IMR-90 (cell line): Measurements from ENCODE around the gene LECT2. TPM values are rescaled to one million over a fixed set of nuclear protein-coding genes. Genes with fewer than 3 reads are reported as not detected.

ENCODE experiments used
- ATAC-seq: fragments of 200-7000 bp; cut with Tn5 transposase; 2 replicates; pipeline ENCODE4 v1.9.1; 2020; ENCODE audit warnings: low read depth, mild to moderate bottlenecking, moderate library complexity
- BruUV-seq: library from RNA; stranded (reverse); fragments of 400-500 nt; replicated peaks from 2 replicates; lab custom pipeline; 2021; lab: Mats Ljungman, UMichigan
- CTCF ChIA-PET: fragments of 300-600 bp; formaldehyde crosslinking; extraction: SDS; loops from one replicate; lab custom pipeline; 2021; ENCODE audit warnings: antibody characterized with exemption; lab: Yijun Ruan, JAX
- POLR2A ChIA-PET: fragments of 300-600 bp; sonication (Branson Sonifier 250); formaldehyde crosslinking; loops from one replicate; lab custom pipeline; 2022; ENCODE audit warnings: antibody characterized with exemption; ENCODE audit not compliant: unreplicated experiment; lab: Charles Lee
- DNase-seq: peaks from one replicate; pipeline ENCODE4 v3.0.0; 2013
- H2AFZ ChIP-seq: replicated peaks from 2 replicates; pipeline ENCODE3; 2013; ENCODE audit warnings: low read length, mild to moderate bottlenecking; ENCODE audit not compliant: poor library complexity
- H2AK5ac ChIP-seq: 2 replicates; pipeline ENCODE4 v1.6.1; 2013; ENCODE audit warnings: low read depth, low read length, inconsistent platforms
- H2AK9ac ChIP-seq: replicated peaks from 2 replicates; pipeline ENCODE3; 2013; ENCODE audit warnings: mild to moderate bottlenecking, low read depth, low read length, moderate library complexity; ENCODE audit not compliant: poor library complexity
- H2BK120ac ChIP-seq: 2 replicates; pipeline ENCODE4 v1.6.1; 2013; ENCODE audit warnings: low read depth, low read length, inconsistent platforms
- H2BK15ac ChIP-seq: 3 replicates; pipeline ENCODE4 v1.6.1; 2013; ENCODE audit warnings: low read depth, low read length, inconsistent platforms
- H2BK20ac ChIP-seq: 2 replicates; pipeline ENCODE4 v1.6.1; 2013; ENCODE audit warnings: low read depth, mild to moderate bottlenecking, inconsistent platforms, low read length, moderate library complexity
- H2BK5ac ChIP-seq: 2 replicates; pipeline ENCODE4 v1.6.1; 2013; ENCODE audit warnings: mild to moderate bottlenecking, low read depth, low read length, inconsistent platforms; ENCODE audit not compliant: poor library complexity, severe bottlenecking
- H3K14ac ChIP-seq: replicated peaks from 2 replicates; pipeline ENCODE4 v1.6.1; 2013; ENCODE audit warnings: low read depth, low read length, inconsistent platforms
- H3K18ac ChIP-seq: 2 replicates; pipeline ENCODE4 v1.6.1; 2013; ENCODE audit warnings: low read depth, low read length, control low read depth
- H3K23ac ChIP-seq: 2 replicates; pipeline ENCODE4 v1.6.1; 2013; ENCODE audit warnings: low read depth, low read length, inconsistent platforms
- H3K27ac ChIP-seq: 2 replicates; pipeline ENCODE4 v1.5.1; 2013; ENCODE audit warnings: mild to moderate bottlenecking, control low read depth, low read length; ENCODE audit not compliant: insufficient read depth
- H3K27me3 ChIP-seq: 2 replicates; pipeline ENCODE4 v1.6.1; 2013; ENCODE audit warnings: low read length; ENCODE audit not compliant: control insufficient read depth, insufficient read depth
- H3K36me3 ChIP-seq: 2 replicates; pipeline ENCODE4 v1.6.1; 2013; ENCODE audit warnings: low read length, mixed read lengths; ENCODE audit not compliant: control insufficient read depth, insufficient read depth
- H3K4ac ChIP-seq: 2 replicates; pipeline ENCODE4 v1.6.1; 2013; ENCODE audit warnings: low read depth, low read length, inconsistent platforms
- H3K4me1 ChIP-seq: 2 replicates; pipeline ENCODE4 v1.6.1; 2013; ENCODE audit warnings: low read length, mixed read lengths; ENCODE audit not compliant: control insufficient read depth, insufficient read depth
- H3K4me2 ChIP-seq: 2 replicates; pipeline ENCODE4 v1.6.1; 2013; ENCODE audit warnings: low read depth, mild to moderate bottlenecking, control low read depth, low read length, moderate library complexity
- H3K4me3 ChIP-seq: 2 replicates; pipeline ENCODE4 v1.5.1; 2013; ENCODE audit warnings: low read depth, mild to moderate bottlenecking, control low read depth, low read length, moderate library complexity; ENCODE audit not compliant: insufficient read depth
- H3K56ac ChIP-seq: 2 replicates; pipeline ENCODE4 v1.6.1; 2013; ENCODE audit warnings: low read length, inconsistent platforms; ENCODE audit not compliant: insufficient read depth; ENCODE audit errors: extremely low read depth
- H3K79me1 ChIP-seq, 2 experiments: 2 replicates each; pipeline ENCODE4 v1.6.1; 2013; ENCODE audit warnings: low read length in 2 of 2, inconsistent platforms in 1 of 2, low read depth in 1 of 2
- H3K9ac ChIP-seq: 2 replicates; pipeline ENCODE4 v1.6.1; 2013; ENCODE audit warnings: low read depth, low read length, control low read depth
- H3K9me1 ChIP-seq: 2 replicates; pipeline ENCODE4 v1.6.1; 2013; ENCODE audit warnings: low read length, inconsistent platforms; ENCODE audit not compliant: insufficient read depth
- H3K9me3 ChIP-seq: 2 replicates; pipeline ENCODE4 v1.6.1; 2013; ENCODE audit warnings: low read length; ENCODE audit not compliant: control insufficient read depth, insufficient read depth
- H4K20me1 ChIP-seq: 2 replicates; pipeline ENCODE4 v1.6.1; 2013; ENCODE audit warnings: low read length, inconsistent platforms; ENCODE audit not compliant: insufficient read depth
- H4K5ac ChIP-seq: 2 replicates; pipeline ENCODE4 v1.6.1; 2013; ENCODE audit warnings: mild to moderate bottlenecking, low read depth, low read length, control low read depth
- H4K8ac ChIP-seq, 2 experiments: 2 replicates each; pipeline ENCODE4 v1.6.1; 2013; ENCODE audit warnings: low read depth in 2 of 2, low read length in 2 of 2, control low read depth in 1 of 2, inconsistent platforms in 1 of 2
- H4K91ac ChIP-seq: 2 replicates; pipeline ENCODE4 v1.6.1; 2013; ENCODE audit warnings: low read depth, low read length, inconsistent platforms; ENCODE audit not compliant: insufficient read depth
- BHLHE40 ChIP-seq: fragments of 150-350 bp; IDR thresholded peaks from 2 replicates; pipeline ENCODE4 v1.6.1; 2016; ENCODE audit warnings: mild to moderate bottlenecking, low read depth, low read length
- WGBS, 2 experiments: methylation state at CpG; one replicate each; pipeline versions ENCODE4 v1.1.5 to v1.1.7; 2013; ENCODE audit warnings: missing lambda C conversion rate in 2 of 2; ENCODE audit not compliant: insufficient read length in 1 of 2; ENCODE audit errors: extremely low coverage in 2 of 2; 5-methylcytosine and 5-hydroxymethylcytosine counted together
- dilution Hi-C: fragments of 300-500 bp; cut with HindIII; formaldehyde crosslinking; loops from one replicate; pipeline ENCODE4 v1.14.3; 2018; ENCODE audit warnings: low sequenced_read_pairs; ENCODE audit not compliant: unreplicated experiment
- in situ Hi-C: fragments of 300-500 bp; cut with MboI; formaldehyde crosslinking; loops from 3 replicates; pipeline ENCODE4 v1.14.3; 2019; ENCODE audit warnings: low sequenced_read_pairs, inconsistent platforms, mixed read lengths
- intact Hi-C: fragments of 100-400 bp; cut with micrococcal nuclease; formaldehyde crosslinking; loops from 2 replicates; pipeline ENCODE4 v1.10.0; 2022
- polyA plus RNA-seq, 3 experiments: library from polyadenylated mRNA; depleted of rRNA; stranded (reverse); fragments of >200 nt; gene quantifications; 2 replicates each; pipeline ENCODE4 v1.2.3, GENCODE V29; 2012; ENCODE audit warnings: low replicate concordance in 1 of 3
- total RNA-seq: library from RNA; depleted of rRNA; stranded (reverse); fragments of >200 nt; gene quantifications from 2 replicates; pipeline ENCODE4 v1.2.3, GENCODE V29; 2012

Gene LECT2
- total and polyA plus RNA-seq, 2 of the 4 experiments (the other 2 are of a cell fraction) = not detected

DNA sequence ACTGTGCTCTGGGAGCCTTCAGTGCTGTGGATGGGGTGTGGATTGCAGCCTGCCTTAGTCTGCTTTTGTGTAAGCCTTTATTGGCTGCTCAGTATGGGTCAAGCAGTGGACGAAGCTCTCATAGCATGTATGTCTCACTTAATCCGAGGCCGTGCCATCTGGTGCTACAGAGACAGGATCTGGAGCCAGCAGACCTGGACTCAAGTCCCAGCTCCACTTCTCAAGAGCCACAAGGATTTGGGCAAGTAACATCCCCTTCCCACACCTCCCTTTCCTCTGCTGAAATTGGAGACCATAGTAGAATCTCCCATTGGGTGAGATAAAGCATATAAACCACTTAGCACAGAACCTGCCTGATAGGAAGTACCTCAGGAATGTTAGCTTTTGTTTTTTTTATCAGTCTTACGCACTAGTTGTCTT is 23.4 kb upstream of the LECT2 start:
- Histone ChIP-seq H3K4me3 (no peak overlapping the region), H3K27ac (no peak overlapping the region), H4K5ac (peak overlapping the region; percentile 3; the same call in 1 of the 2 replicates), H2AFZ (no peak overlapping the region), H2BK15ac (peak overlapping the region; percentile 64; the same call in 2 of the 3 replicates), H3K36me3 (no peaks in the 10 kb centered on the region), H2AK5ac (peak overlapping the region; percentile 10), H3K79me1 (no peaks in the 10 kb centered on the region), H3K23ac (no peak overlapping the region), H2BK120ac (peak overlapping the region; percentile 54; the same call in 1 of the 2 replicates), H3K18ac (peak overlapping the region; percentile 76), H4K91ac (no peak overlapping the region), H3K4me2 (no peak overlapping the region), H2AK9ac (peak overlapping the region; percentile 2), H3K27me3 (no peaks in the 10 kb centered on the region), H2BK20ac (peak overlapping the region; percentile 57), H3K4ac (peak overlapping the region; percentile 28; the same call in 1 of the 2 replicates), H3K9ac (no peak overlapping the region), H3K9me3 (no peaks in the 10 kb centered on the region), H4K8ac (peak overlapping the region in 1 of 2 experiments; percentile 13; a peak in 1 of 4 replicates), H3K56ac (no peak overlapping the region), H4K20me1 (no peaks in the 10 kb centered on the region), H3K14ac (peak overlapping the region; percentile 63; the same call in 1 of the 2 replicates), H3K4me1 (peaks cover 11% of the 10 kb centered on the region), H3K9me1 (peaks cover 3% of the 10 kb centered on the region; the same call in 1 of the 2 replicates), H2BK5ac (no peak overlapping the region)
- in situ Hi-C loops = no loop called here
- BruUV-seq = no TSS peak
- dilution Hi-C loops = no loop called here
- intact Hi-C loops = no loop called here
- no CpG with 5 or more reads among the region's 4 CpGs for WGBS, 2 experiments
- POLR2A ChIA-PET = no interaction called here
- no peak for TF ChIP-seq BHLHE40
- no peak for ATAC-seq
- no peak for DNase-seq
- CTCF ChIA-PET = interaction anchor here (0.8 kb wide), 1 partner anchor 47 kb away, joined by 3 read pairs; no protein-coding TSS in a partner anchor
